D721Med (cell line): ENCODE results near the gene NDUFB6.
"Not testable (repeated sequence)": the region's sequence is repeated elsewhere in the genome, so short reads cannot be mapped to it uniquely, and the experiment has no call there.

ENCODE experiments used
- DNase-seq: peaks from one replicate; pipeline ENCODE4 v3.0.0; 2011; ENCODE audit warnings: low spot score; ENCODE audit not compliant: insufficient read length
- FAIRE-seq: peaks from 2 replicates; lab custom pipeline; 2011; peaks lifted over from hg19 to GRCh38; lab: Jason Lieb, UNC
- TF ChIP-seq, protein P1 (sequence below): IDR thresholded peaks from 2 replicates; pipeline ENCODE4 v1.5.1; 2012; ENCODE audit warnings: mild to moderate bottlenecking, control low read depth; ENCODE audit not compliant: insufficient read depth; ENCODE audit errors: missing control alignments

NDUFB6 gene

DNA sequence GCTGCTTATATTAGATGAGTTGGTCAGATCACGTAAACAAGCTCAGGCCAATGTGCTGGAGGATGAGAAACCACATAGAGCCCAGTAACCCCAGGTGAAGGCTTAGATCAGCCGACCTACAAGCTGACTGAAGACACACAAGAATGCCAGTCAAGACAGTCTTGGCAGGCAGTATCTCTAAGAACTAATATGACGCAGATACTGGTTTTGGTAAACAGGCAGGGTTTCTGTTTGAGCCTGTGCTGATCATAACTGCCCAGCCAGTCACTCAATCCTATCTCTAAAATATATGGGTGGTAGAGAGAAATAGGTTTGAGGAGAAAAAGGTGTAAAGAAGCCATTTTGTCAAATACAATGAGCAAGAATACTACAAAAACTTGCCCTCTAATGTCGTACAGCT lies 39.1 kb downstream of the NDUFB6 start:
- FAIRE-seq = no peak
- no peak for DNase-seq
- TF ChIP-seq, protein P1, sequence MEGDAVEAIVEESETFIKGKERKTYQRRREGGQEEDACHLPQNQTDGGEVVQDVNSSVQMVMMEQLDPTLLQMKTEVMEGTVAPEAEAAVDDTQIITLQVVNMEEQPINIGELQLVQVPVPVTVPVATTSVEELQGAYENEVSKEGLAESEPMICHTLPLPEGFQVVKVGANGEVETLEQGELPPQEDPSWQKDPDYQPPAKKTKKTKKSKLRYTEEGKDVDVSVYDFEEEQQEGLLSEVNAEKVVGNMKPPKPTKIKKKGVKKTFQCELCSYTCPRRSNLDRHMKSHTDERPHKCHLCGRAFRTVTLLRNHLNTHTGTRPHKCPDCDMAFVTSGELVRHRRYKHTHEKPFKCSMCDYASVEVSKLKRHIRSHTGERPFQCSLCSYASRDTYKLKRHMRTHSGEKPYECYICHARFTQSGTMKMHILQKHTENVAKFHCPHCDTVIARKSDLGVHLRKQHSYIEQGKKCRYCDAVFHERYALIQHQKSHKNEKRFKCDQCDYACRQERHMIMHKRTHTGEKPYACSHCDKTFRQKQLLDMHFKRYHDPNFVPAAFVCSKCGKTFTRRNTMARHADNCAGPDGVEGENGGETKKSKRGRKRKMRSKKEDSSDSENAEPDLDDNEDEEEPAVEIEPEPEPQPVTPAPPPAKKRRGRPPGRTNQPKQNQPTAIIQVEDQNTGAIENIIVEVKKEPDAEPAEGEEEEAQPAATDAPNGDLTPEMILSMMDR = no peak

DNA sequence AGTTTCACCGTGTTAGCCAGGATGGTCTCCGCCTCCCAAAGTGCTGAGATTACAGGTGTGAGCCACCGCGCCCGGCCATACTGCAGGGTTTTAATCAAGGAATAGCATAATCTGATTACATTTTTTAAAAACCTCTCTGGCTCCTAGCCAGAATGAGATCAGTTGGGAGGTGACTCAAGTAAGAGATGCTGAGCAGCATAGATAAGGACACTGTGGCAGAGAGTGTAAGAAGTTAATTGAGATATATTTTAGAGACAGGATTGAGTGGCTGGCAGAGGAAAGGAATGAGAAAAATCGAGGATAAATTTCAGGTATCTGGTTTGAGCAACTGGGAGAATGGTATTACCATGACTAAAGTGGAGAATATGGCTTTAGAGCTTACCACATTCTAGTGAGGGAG lies 39.6 kb downstream of the NDUFB6 start:
- FAIRE-seq (no peak), DNase-seq (no peak)
- TF ChIP-seq, protein P1 = no peak

DNA sequence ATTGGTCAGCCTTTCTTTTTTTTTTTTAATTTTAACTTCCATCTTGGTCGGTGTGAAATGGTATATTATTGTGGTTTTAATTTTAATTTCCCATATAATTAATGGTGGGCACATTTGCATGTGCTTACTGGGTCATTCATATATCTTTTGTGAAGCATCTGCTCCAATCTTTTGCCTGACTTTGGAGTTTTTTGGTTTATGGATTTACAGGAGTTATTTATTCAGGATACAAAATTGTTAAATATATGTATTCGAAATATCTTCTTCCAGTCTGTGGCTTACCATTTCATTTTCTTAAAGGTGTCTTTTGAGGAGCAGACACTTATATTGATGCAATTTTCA lies 46.3 kb downstream of the NDUFB6 start:
- TF ChIP-seq, protein P1 = no peak
- DNase-seq (no peak), FAIRE-seq (no peak)

DNA sequence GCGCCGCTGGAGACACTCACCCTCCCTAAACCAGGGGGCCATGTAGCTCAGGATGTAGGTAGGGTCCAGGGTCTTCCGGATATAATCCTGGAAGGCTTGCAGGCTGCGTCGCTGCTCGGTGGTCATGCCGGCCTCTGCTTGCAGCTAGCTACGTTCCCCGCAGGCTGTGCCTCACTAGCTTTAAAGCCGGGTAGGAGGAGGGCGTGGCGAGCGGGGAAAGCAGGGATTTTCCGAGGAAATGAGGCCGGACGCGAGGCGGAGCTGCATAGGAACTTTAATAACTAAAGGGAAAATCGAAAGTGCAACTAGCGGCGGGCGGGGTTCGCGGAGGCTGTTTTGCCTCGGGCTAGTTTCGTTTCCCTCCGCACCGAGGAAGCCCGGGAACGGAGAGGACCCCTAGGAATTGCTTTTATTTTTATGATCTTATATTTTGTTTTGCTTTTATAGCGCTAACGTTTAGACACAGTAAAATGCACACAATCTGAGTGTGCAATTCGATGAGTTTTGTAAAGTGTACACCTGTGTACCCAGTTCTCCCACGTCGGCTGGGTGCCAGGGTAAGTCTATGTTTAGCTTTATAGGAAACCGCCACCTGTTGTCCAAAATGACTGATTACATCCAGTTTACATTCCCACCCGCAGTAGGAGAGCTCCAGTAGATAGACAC lies 46.8 kb downstream of the NDUFB6 start, which contains the start of gene RIGI:
RIGI (minus strand) TSS at position 156 of the 666 bp plus-strand sequence; CDS start at position 126, 30 bp downstream.
- DNase-seq = no peak
- no peak for FAIRE-seq
- TF ChIP-seq, protein P1 = peak; percentile 39

DNA sequence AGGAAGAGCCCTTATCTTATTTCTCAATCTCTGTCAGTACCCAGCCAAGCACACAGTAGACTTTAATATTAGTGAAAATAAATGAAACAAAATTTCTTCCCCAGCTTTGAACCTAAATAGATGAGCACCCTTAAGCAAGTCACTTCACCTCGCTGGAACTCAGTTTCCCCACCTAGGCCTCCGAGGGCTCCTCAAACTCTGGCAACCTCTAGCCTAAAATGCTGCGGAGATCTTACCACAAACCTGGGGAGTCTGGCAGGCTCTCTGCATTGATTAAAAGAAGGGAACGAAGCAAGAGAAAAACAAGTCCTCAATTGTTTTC lies 47.3 kb downstream of the NDUFB6 start:
- FAIRE-seq (no peak), DNase-seq (no peak)

DNA sequence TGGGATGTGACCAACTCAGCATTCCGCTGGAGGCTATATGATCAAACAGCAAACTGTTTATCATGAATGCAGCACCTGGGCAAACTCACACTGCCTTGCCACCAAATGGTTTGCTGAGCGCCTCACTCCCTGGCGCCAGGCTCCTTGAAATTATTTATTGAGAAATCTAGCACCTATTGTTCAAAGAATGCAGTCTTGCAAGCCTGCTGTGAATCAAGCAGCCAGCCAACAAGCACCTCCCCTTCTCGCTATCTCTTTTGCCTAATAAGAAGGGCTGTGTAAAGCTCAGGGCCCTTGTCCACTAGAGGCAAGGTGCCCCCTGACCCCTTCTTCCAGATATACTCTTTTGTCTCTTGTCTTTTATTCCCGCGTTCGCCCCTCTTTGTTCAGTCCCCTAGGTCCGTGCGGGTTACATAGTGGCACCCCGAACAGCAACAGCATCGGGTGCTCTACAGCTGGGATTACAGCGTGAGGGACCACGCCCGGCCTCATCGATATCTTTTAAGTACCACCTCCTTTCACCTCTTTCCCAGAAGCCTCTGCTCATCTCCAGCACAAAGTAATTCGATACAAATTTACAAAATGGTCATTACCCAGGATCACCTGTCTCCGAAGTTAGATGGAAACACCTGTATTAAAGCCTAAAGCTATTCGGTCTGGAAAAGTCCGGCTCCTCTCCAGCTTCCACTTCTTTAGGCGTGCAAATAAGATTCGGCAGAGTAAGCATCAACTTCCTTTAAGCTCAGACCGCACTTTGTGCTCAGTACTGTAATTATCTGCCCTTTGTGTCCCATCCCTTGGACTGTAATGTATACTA lies 47.9 kb downstream of the NDUFB6 start:
- FAIRE-seq = no peak
- TF ChIP-seq, protein P1 = no peak
- DNase-seq = no peak

More for the DNA sequence above, 47.3 kb downstream of the NDUFB6 start:
- TF ChIP-seq, protein P1 = no peak

DNA sequence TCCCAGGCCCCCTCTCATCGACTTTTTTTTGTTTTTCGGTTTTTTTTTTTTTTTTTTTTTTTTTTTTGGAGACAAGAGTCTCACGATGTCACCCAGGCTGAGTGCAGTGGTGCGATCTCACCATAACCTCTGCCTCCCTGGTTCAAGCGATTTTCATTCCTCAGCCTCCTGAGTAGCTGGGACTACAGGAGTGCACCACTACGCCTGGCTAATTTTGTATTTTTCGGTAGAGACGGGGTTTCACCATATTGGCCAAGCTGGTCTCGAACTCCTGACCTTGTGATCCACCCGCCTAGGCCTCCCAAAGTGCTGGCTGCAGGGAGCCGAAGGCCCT lies 48.4 kb downstream of the NDUFB6 start:
- not testable (repeated sequence) for FAIRE-seq, DNase-seq
